Epithelial cell of proximal tubule (primary cell): Measurements from ENCODE around the gene TEX22. TPM values are rescaled to one million over a fixed set of nuclear protein-coding genes. Genes with fewer than 3 reads are reported as not detected.

Source experiments
- DNase-seq: peaks from one replicate; pipeline ENCODE4 v3.0.0-alpha.2; 2011; ENCODE audit warnings: low read depth
- H3K4me3 ChIP-seq: 2 replicates; pipeline ENCODE4 v1.5.1; 2011; ENCODE audit warnings: low read depth, mild to moderate bottlenecking, low read length
- CTCF ChIP-seq: conservative IDR thresholded peaks from 2 replicates; pipeline ENCODE4 v1.5.1; 2012; ENCODE audit warnings: low read depth, mild to moderate bottlenecking, low read length
- total RNA-seq: library from RNA; depleted of rRNA; stranded (reverse); fragments of >200 nt; gene quantifications from 2 replicates; pipeline ENCODE4 v1.2.3, GENCODE V29; 2015

The TEX22 gene
- total RNA-seq, 1 donor from 2014 or later: 0.29 TPM

DNA sequence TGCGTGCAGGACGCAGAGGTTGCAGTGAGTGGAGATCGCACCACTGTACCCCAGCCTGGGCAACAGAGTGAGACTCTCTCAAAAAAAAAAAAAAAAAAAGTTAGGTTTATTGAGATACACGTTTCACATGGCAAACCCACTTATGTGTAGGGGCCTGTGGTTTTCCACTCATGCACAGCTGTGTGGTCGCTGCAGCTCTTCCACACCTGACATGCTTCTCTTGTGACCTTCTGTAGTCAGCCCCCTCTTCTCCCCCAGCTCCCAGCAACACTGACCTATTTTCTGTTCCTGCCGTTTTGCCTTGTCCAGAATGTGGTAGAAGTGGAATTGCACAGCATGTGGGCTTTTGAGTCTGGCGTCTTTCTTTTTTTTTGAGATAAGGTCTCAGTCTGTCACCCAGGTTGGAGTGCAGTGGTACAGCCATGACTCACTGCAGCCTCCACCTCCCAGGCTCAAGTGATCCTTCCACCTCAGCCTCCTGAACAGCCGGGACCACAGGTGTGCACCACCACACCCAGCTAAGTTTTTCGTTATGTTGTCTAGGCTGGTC is 29.7 kb downstream of the TEX22 start:
- no peak for TF ChIP-seq CTCF

GRCh38 chr14:105430042-105430441 is 31.7 kb downstream of the TEX22 start:
- no peak overlapping the region for H3K4me3 ChIP-seq
- no peak for DNase-seq
- no peak for TF ChIP-seq CTCF

More for the DNA sequence above, 29.7 kb downstream of the TEX22 start:
- no peak overlapping the region for H3K4me3 ChIP-seq
- no peak for DNase-seq

DNA sequence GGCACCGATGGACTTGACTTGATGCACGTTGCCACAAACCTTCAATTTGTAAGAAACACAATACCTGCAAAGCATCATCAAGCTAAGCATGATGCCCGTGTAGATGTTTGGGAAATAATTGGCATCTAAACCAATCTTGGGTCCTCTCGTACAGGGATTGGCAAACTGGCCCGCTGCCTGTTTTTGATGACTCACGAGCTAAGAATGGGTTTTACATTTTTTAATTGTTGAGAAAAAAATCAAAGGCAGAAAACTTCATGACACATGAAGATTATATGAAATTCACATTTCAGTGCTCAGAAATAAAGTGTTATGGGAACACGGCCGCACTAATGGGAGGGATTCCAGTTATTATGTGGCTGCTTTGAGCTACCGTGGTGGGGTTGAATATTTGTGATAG is 32.2 kb downstream of the TEX22 start:
- DNase-seq: no peak
- TF ChIP-seq CTCF: no peak
- H3K4me3 ChIP-seq: no peak overlapping the region

GRCh38 chr14:105431256-105431655 is 32.9 kb downstream of the TEX22 start:
- no peak for DNase-seq
- TF ChIP-seq CTCF: no peak
- H3K4me3 ChIP-seq: no peak overlapping the region

- no peak overlapping the region for H3K4me3 ChIP-seq
- no peak for DNase-seq
- TF ChIP-seq CTCF: no peak
These were observed 34.3 kb downstream of the TEX22 start for GRCh38 chr14:105432657-105433056.

DNA sequence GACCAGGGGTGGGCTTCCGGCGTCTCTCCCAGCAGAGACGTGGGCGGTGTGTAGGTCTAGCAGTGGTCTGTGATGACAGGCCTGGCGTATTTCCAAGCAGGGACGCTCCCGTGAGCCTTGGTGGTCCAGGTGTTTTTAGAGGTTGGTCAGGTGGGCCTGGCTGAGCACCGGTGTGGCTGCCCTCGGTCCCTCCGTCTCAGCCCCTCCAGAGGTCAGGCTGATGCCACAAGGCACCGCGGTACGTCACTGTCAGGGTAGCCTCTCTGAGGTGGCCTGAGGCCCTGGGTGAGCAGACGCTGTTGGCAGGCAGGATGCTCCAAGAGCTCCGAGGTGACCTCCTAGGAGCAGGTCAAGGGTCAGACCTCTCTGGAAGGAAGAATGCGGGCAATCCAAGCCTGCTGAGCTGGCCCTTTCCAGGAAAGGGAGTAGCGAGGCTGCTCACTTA is 34.8 kb downstream of the TEX22 start:
- no peak for DNase-seq
- H3K4me3 ChIP-seq: no peak overlapping the region
- TF ChIP-seq CTCF: no peak

- H3K4me3 ChIP-seq: no peak overlapping the region
- TF ChIP-seq CTCF: no peak
- DNase-seq: no peak
These were observed 38.1 kb downstream of the TEX22 start for GRCh38 chr14:105436402-105436801.
